Left colon (tissue), 2 donors: ENCODE measurements around the gene IDS. TPM values are rescaled to one million over a fixed set of nuclear protein-coding genes. Genes with fewer than 3 reads are reported as not detected.
"Not testable (repeated sequence)": the region's sequence is repeated elsewhere in the genome, so short reads cannot be mapped to it uniquely, and the experiment has no call there.

Experiments
- ATAC-seq: fragments of 200-7000 bp; cut with Tn5 transposase; one replicate; pipeline ENCODE4 v1.9.1; 2020; ENCODE audit warnings: mild to moderate bottlenecking, moderate library complexity
- DNase-seq, 2 donors: peaks; one replicate each; pipeline ENCODE4 v3.0.0-alpha.2; 2020
- intact Hi-C, 2 donors: fragments of 100-400 bp; cut with DNase I in 1 of 2; cut with micrococcal nuclease in 1 of 2; formaldehyde crosslinking; loops; one replicate each; pipeline versions ENCODE4 v1.11.2 to v1.14.0; 2022; cut with DNase I, micrococcal nuclease
- total RNA-seq, 2 donors: library from RNA; stranded (reverse); fragmentation: NEBNext Ultra II Directional; extraction: Animal tissue kit (Norgen Biotek cat#: 25700); gene quantifications; one replicate each; pipeline ENCODE4 v1.2.1, GENCODE V29; 2021
- donor health status: DM: no; HTN: no; CAD: no.
- donor health status: DM: yes; HTN: yes; CAD: no.

The IDS gene
- total RNA-seq, 2 donors from 2014 or later = 28.8 to 58.5 TPM

GRCh38 chrX:149532868-149533267, 27.8 kb upstream of the IDS start:
- ATAC-seq, intact Hi-C loops, DNase-seq: not testable (repeated sequence)

DNA sequence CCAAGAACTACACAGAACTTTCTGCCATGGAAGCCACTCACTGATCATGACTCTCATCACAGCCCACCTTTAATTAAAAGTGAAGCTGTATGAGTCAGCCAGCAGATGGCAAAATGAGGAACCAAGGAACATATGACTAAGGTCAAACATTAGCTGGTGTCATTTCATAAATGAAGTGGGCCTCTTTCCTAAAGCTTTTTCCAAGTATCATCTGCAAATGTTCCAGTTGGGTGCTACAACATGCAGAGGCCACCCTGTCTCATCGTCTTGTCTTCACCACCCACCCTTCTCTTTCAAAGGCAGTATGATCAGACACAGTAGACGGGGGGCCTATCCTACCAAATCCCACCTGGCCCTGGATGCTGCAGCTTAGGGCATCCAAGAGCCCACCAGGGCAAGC, 26.5 kb upstream of the IDS start:
- no peak for DNase-seq
- ATAC-seq = no peak
- intact Hi-C loops = no loop called here

DNA sequence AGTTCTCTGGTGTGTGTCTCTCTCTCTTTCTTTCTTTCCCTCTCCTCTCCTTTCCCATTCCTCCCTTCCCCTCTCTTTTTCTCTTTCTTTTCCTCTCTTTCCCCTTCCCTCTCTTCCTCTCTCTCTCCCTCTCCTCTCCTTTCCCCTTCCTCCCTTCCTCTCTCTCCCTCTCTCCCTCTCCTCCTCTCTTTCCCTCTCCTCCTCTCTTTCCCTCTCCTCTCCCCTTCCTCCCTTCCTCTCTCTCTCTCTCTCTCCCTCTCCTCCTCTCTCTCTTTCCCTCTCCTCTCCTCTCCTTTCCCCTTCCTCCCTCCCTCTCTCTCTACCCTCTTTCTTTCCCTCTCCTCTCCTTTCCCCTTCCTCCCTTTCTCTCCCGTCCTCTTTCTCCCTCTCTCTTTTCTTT, 23.3 kb upstream of the IDS start:
- intact Hi-C loops = no loop called here
- ATAC-seq (no peak), DNase-seq (no peak)

GRCh38 chrX:149527705-149528104, 22.6 kb upstream of the IDS start:
- intact Hi-C loops = no loop called here
- DNase-seq (no peak), ATAC-seq (peak; percentile 52)

GRCh38 chrX:149526318-149527033, 21.4 kb upstream of the IDS start:
- DNase-seq, intact Hi-C loops, ATAC-seq: not testable (repeated sequence)

- ATAC-seq = peak; percentile 33
- intact Hi-C loops, DNase-seq: not testable (repeated sequence)
Observed at GRCh38 chrX:149525903-149526302, 20.8 kb upstream of the IDS start.

- DNase-seq (peak in 1 of 2 donors; percentile 21), ATAC-seq (peak; percentile 36)
- intact Hi-C loops = not testable (repeated sequence)
Observed at GRCh38 chrX:149525389-149525788, 20.3 kb upstream of the IDS start.

DNA sequence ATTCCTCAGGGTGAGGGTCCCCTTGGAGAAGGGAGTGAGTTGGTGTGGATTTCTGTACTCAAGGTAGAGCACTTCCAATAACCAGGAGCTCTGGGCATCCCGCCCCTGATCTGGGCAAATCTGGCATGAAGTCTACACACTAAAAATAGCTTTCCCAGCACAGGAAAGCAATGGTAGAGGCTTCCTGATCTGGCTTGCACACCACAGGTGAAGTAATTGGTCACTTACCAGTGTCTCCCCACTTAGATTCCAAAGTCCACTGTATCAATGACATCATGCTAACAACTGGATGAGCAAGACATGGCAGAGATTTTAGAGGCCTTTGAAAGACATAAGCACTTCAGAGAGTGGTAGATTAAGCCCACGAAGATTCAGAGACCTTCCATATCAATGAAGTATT, 17.8 kb upstream of the IDS start:
- peak; percentile 85 for ATAC-seq
- no peak for DNase-seq
- intact Hi-C loops = no loop called here

DNA sequence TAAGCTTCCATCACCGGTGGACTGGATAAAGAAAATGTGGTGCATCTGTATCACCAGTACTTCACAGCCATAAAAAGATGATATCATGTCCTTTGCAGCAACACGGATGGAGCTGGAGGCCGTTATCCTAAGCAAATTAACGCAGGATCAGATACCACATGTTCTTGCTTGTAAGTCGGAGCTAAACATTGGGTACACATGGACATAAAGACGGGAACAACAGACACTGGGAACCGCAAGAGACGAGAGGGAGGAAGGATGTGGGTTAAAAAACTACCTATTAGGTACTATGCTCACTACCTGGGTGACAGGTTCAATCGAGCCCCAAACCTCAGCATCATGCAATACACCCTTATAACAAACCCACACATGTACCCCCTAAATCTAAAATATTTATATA, 16.3 kb upstream of the IDS start:
- DNase-seq (no peak), ATAC-seq (no peak)
- intact Hi-C loops = no loop called here

GRCh38 chrX:149520636-149521277, 15.7 kb upstream of the IDS start:
- intact Hi-C loops, ATAC-seq: not testable (repeated sequence)

DNA sequence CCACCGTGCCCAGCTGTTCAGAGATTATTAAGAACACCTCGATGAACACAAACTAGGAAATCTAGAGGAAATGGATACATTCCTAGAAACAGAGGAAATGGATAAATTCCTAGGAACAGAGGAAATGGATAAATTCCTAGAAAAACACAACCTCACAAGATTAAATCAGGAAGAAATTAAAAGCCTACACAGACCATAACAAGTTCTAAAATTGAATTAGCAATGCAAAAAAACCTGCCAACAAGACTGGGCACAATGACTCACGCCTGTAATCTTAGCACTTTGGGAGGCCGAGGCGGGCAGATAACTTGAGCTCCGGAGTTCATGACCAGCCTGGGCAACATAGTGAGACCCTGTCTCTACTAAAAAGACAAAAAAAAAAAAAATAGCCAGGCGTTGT, 13.1 kb upstream of the IDS start:
- DNase-seq (no peak), ATAC-seq (no peak)
- intact Hi-C loops = no loop called here

More at GRCh38 chrX:149520636-149521277, 15.7 kb upstream of the IDS start:
- DNase-seq = not testable (repeated sequence)

GRCh38 chrX:149517308-149517707, 12.2 kb upstream of the IDS start:
- intact Hi-C loops = no loop called here

GRCh38 chrX:149516604-149517003, 11.5 kb upstream of the IDS start:
- intact Hi-C loops = no loop called here
- DNase-seq (no peak), ATAC-seq (no peak)

More at GRCh38 chrX:149517308-149517707, 12.2 kb upstream of the IDS start:
- no peak for DNase-seq
- ATAC-seq = no peak

DNA sequence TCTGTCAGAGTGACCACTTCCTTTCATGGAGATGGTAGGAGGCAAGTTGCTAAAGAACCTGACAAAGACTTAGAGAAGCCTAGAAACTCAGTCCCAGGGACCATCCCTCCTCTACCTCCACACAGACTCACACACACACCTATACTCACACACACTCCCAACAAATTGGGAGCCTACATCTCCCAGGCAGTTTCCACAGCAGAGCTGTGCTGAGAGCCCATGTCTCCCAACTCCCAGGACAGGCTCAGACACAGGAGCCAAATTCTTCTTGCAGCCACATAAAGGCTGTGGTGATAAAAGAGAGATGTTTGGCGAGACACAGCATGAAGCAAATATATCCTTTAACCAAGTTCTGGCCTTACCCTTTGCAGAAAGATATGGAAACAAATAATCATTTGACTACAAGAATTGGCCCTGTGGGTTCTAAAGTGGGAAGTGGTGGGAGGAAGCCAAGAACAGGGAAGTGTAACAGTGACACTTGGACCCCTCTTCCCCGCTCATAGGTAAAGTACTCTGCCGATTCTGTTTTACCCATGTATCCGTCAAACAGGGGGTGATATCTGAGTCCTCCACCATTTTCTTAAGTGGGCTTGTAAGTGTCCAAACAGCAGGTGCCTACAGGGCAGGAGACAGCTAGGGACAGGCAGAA, 11.0 kb upstream of the IDS start:
- intact Hi-C loops = no loop called here
- ATAC-seq = no peak
- no peak for DNase-seq

GRCh38 chrX:149513825-149514428, 8.8 kb upstream of the IDS start:
- intact Hi-C loops = no loop called here
- DNase-seq = no peak
- no peak for ATAC-seq

DNA sequence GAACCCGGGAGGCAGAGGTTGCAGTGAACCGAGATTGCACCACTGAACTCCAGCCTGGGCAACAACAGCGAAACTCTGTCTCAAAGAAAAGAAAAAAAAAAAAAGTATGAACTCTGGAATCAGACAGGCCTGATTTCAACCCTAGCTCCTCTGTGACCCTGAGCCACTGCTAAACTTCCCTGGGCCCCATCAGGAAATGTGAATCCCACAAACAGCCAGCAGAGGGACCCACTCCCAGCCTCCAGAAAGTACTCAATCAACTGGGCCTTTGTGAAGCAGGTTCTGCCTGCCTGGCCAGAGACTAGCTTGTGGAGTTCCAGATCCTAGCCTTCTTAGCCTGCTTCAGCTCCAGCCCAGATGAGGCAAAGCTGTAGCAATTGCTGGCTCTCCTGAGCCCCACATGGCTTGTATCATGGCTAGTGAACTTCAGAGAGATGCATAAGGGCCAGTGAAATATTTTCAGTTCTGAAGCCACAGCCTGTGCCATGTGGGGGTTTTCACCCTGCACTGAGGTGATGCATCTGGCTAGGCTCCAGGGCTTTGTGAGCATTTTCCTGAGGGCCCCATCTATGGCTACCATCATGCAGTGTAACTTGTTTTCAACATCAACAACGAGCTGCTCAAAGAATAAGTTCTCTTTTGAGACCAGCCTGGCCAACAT, 7.2 kb upstream of the IDS start:
- intact Hi-C loops = no loop called here
- peak; percentile 88 for ATAC-seq
- peak in 1 of 2 donors; percentile 56 for DNase-seq

DNA sequence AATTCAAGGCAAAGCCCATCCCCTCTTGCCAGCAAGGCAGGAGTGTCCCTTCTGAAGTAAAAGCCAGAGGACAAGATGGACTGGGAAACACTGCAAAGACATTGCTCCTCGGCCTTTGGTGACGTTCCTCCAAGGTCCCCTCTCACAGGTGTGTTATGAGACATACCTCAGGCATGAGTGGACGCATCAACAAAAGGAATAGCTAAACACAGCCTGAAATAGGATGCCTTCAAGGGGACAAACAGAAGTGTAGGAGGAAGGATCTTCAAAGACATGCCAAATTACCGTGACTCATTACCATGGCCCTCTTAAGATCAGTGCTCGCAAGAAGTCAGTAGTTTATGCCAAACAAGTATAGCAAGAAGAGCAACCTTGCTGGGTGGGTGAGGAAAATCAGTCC, 6.0 kb upstream of the IDS start:
- intact Hi-C loops = no loop called here
- no peak for ATAC-seq

GRCh38 chrX:149510386-149510785, 5.3 kb upstream of the IDS start:
- intact Hi-C loops = no loop called here
- no peak for ATAC-seq
- DNase-seq = no peak

More for the DNA sequence above, 6.0 kb upstream of the IDS start:
- no peak for DNase-seq

GRCh38 chrX:149508467-149508866, 3.4 kb upstream of the IDS start:
- intact Hi-C loops = no loop called here
- ATAC-seq (no peak), DNase-seq (no peak)
